GM19043 (cell line): ENCODE measurements around the gene PANX2.
"Not testable (repeated sequence)": the region's sequence is repeated elsewhere in the genome, so short reads cannot be mapped to it uniquely, and the experiment has no call there.

Source experiments
- ATAC-seq: cut with Tn5 transposase; IDR thresholded peaks from one replicate; pipeline ENCODE4 v1.9.1; 2021; ENCODE audit warnings: low read depth; ENCODE audit not compliant: unreplicated experiment

PANX2 gene

GRCh38 chr22:50147258-50148165 is 23.0 kb upstream of the PANX2 start:
- not testable (repeated sequence) for ATAC-seq

GRCh38 chr22:50148166-50148500 is 22.4 kb upstream of the PANX2 start:
- ATAC-seq = no peak

GRCh38 chr22:50148991-50149721 is 21.4 kb upstream of the PANX2 start:
- ATAC-seq = no peak

GRCh38 chr22:50150161-50151129 is 20.1 kb upstream of the PANX2 start:
- no peak for ATAC-seq

GRCh38 chr22:50151571-50152537 is 18.7 kb upstream of the PANX2 start:
- no peak for ATAC-seq

- no peak for ATAC-seq
Observed at GRCh38 chr22:50153056-50153755, 17.3 kb upstream of the PANX2 start.

GRCh38 chr22:50153756-50154140 is 16.8 kb upstream of the PANX2 start:
- no peak for ATAC-seq

GRCh38 chr22:50157709-50158375 is 12.7 kb upstream of the PANX2 start:
- ATAC-seq = no peak

GRCh38 chr22:50160947-50161346 is 9.6 kb upstream of the PANX2 start:
- no peak for ATAC-seq

- ATAC-seq = no peak
Observed at GRCh38 chr22:50161508-50162390, 8.8 kb upstream of the PANX2 start.

- ATAC-seq = no peak
Observed at GRCh38 chr22:50162391-50162956, 8.1 kb upstream of the PANX2 start.

GRCh38 chr22:50165436-50166123 is 5.0 kb upstream of the PANX2 start:
- no peak for ATAC-seq

- ATAC-seq = no peak
Observed at GRCh38 chr22:50167689-50168489, 2.6 kb upstream of the PANX2 start.

GRCh38 chr22:50168490-50169180 is 1.9 kb upstream of the PANX2 start:
- not testable (repeated sequence) for ATAC-seq

- ATAC-seq = no peak
Observed at GRCh38 chr22:50169181-50169759, 1.3 kb upstream of the PANX2 start.
